ENCODE results near the gene KATNB1.
"Not testable (repeated sequence)": the region's sequence is repeated elsewhere in the genome, so short reads cannot be mapped to it uniquely, and the experiment has no call there.

The KATNB1 gene

GRCh38 chr16:57703416-57704010 lies 32.1 kb upstream of the KATNB1 start:
- no peak for DNase-seq

GRCh38 chr16:57704011-57704904 lies 31.3 kb upstream of the KATNB1 start:
- DNase-seq = no peak

GRCh38 chr16:57704905-57705852 lies 30.4 kb upstream of the KATNB1 start:
- DNase-seq = no peak

- no peak for DNase-seq
Observed at GRCh38 chr16:57706717-57707116, 28.9 kb upstream of the KATNB1 start.

GRCh38 chr16:57707331-57707730 lies 28.2 kb upstream of the KATNB1 start:
- DNase-seq = no peak

DNA sequence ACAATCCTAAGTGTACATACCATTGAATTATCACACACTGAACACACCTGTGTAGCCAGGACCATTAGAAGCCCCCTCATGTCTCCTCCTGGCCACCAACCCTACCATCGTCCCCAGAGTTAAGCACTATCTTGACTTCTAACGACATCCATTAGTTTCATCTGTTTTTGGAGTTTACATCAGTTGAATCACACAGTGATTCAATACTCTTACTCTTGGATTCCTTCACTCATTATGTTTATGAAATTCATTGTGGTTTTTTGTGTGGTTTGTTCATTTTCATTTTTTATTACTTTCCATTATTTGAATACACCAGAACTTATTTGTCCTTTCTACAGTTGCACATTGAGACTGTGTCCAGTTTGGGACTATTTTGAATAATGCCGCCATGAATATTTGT lies 27.4 kb upstream of the KATNB1 start:
- DNase-seq = no peak

DNA sequence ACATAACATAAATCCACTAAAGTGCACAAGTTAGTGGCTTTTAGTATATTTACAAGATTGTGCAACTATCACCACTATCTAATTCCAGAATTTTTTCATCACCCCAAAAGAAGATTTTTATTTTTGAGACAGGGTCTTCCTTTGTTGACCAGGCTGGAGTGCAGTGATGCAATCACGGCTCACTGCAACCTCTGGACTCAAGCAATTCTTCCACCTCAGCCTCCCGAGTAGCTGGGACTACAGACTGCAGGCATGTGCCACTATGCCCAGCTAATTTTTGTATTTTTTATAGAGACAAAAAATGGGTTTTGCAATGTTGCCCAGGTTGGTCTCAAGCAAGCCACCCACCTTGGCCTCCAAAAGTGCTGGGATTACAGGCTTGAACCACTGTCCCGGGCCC lies 25.9 kb upstream of the KATNB1 start:
- no peak for DNase-seq

DNA sequence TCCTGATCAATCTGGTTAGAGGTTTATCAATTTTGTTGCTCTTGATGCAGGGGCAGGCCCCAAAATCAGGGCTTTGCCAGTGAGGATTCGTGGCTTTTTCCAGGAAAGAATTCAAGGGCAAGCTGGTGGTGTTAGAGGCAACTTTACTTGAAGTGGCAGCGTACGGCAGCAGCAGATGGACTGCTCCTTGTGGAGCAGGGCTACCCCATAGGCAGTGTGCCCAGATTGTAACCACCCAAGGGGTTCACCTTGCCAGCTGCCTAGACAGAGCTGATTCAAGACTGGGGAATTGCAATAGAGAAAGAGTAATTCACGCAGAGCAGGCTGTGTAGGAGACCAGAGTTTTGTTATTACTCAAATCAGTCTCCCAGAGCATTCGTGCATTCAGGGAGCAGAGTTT lies 24.2 kb upstream of the KATNB1 start:
- no peak for DNase-seq

DNA sequence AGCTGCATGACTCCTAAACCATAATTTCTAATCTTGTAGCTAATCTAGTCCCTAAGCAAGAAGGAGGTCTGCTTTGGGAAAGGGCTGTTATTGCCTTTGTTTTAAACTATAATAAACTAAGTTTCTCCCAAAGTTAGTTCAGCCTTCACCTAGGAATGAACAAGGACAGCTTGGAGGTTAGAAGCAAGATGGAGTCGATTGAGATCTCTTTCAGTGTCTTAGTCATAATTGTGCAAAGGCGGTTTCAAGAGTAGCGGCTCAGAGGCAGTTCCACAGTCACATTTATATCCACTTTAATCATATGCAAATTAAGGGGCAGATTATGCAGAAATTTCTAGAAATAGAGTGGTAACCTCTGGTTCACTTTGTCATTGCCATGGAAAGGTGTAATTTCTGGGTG lies 23.6 kb upstream of the KATNB1 start:
- DNase-seq = no peak

GRCh38 chr16:57712569-57712968 lies 23.0 kb upstream of the KATNB1 start:
- not testable (repeated sequence) for DNase-seq

- DNase-seq = no peak
Observed at GRCh38 chr16:57713596-57713995, 22.0 kb upstream of the KATNB1 start.

- no peak for DNase-seq
Observed at GRCh38 chr16:57714047-57714446, 21.5 kb upstream of the KATNB1 start.

DNA sequence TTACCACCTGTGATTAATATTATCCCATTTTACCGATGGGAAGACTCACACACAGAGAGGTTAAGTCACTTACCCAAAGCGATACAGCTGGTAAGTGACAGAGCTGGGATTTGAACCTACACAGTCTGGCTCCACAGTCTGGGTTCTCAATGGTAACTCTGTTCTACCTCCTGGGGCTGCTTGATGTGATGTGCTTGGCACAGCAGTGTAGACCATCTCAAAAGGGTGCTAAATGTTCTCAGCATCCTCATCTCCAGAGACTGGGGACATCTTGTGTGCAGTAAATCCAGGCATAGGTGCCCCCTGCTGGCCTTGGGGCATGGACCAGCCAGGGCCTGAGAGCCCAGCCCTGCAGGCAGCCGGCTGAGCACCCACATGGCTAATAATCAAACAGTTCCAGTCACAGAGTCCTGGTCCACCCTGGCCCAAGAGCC lies 15.4 kb upstream of the KATNB1 start:
- peak in 1 of 2 experiments; percentile 4 for DNase-seq

GRCh38 chr16:57721356-57722209 lies 14.0 kb upstream of the KATNB1 start:
- no peak for DNase-seq

- no peak for DNase-seq
Observed at GRCh38 chr16:57722210-57722499, 13.4 kb upstream of the KATNB1 start.

- DNase-seq = no peak
Observed at GRCh38 chr16:57722651-57723050, 12.9 kb upstream of the KATNB1 start.

DNA sequence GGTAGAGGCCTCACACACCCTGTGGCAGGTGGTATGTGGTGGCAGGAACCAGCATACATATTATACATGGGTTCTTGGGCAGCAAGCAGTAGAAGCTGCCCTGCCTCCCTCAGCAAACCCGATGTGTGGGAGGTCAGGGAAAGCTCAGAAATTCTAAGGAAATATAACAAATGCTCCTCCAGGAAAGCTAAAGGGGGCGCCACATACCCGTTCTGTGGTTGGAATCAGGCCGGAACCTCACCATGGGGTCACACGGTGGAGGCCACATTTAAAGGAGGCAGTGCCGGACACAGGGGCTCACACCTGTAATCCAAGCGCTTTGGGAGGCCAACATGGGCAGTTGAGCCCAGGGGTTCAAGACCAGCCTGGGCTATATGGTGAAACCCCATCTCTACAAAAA lies 12.4 kb upstream of the KATNB1 start:
- DNase-seq = no peak

- no peak for DNase-seq
Observed at GRCh38 chr16:57724531-57724930, 11.0 kb upstream of the KATNB1 start.

DNA sequence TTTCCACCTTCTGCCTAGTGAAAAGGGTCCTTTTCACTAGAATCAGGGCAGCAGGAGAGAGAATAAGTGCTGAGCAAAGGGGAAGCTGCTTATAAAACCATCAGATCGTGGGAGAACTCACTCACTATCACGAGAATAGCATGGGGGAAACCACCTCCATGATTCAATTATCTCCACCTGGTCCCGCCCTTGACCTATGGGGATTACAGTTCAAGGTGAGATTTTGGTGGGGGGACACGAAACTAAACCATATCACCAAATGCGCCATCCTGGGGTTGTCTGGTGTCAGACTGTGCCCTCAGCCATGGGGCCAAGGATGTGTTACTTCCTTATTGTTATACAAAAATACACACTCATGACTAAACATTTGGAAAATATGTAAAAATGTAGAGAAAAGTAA lies 10.4 kb upstream of the KATNB1 start:
- no peak for DNase-seq

DNA sequence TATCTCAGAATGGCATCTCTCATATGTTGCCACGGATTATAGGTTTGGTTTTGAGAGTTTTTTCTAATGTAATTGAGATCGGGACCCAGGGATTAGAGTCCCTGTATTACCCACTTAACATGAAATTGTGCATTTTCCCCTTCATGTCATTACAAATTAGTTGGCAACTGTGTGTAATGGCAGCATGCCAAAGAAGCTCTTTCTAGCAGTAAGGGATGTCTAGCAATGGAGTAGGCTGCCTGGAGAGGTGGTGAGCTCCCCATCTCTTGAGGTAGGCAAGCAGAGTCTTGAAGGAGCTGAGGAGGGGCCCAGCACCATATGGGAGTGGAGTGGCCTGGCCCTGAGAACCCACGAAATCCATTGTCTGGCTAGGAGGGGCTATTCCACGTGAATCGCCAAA lies 10.0 kb upstream of the KATNB1 start:
- DNase-seq = no peak

- no peak for DNase-seq
Observed at GRCh38 chr16:57725976-57726375, 9.6 kb upstream of the KATNB1 start.

- DNase-seq = no peak
Observed at GRCh38 chr16:57726433-57726947, 9.1 kb upstream of the KATNB1 start.
